Endothelial cell of umbilical vein (primary cell): ENCODE measurements around the gene A4GNT.

Source experiments
- CTCF ChIP-seq, 2 donors: IDR thresholded peaks; 1 replicate in 1 of 2; 2 replicates in 1 of 2; pipeline ENCODE4 v1.5.1; 2011; ENCODE audit warnings: low read length in 2 of 2, mild to moderate bottlenecking in 2 of 2, moderate library complexity in 2 of 2, control low read depth in 1 of 2, inconsistent platforms in 1 of 2, low read depth in 1 of 2; ENCODE audit not compliant: insufficient read depth in 1 of 2; ENCODE audit errors: extremely low read depth in 1 of 2
- MYC ChIP-seq: IDR thresholded peaks from one replicate; pipeline ENCODE4 v1.6.1; 2011; ENCODE audit warnings: mild to moderate bottlenecking, low read depth, low read length

- no peak for TF ChIP-seq CTCF (IDR thresholded peaks at IDR 0.05; ENCODE audit: extremely low read depth in 1 of 2, insufficient read depth in 1 of 2, low read depth in 1 of 2, low read length in 2 of 2)
- no peak for TF ChIP-seq MYC
Observed at GRCh38 chr3:138114431-138114918, 17.7 kb downstream of the A4GNT start.
